Esophagus squamous epithelium (tissue), 4 donors: Measurements from ENCODE around the gene KIF4B.

Experiments
- CTCF ChIP-seq, 6 experiments: fragments of 450-650 bp in 4 of 6; fragments of 200-600 bp in 2 of 6; sonication (generic) in 2 of 6; IDR thresholded peaks; one replicate each; pipeline ENCODE4 v1.5.1; 2016 to 2019; ENCODE audit warnings: antibody characterized with exemption in 6 of 6, mild to moderate bottlenecking in 4 of 6, moderate library complexity in 4 of 6
- POLR2A ChIP-seq, 4 donors: fragments of 450-650 bp; IDR thresholded peaks; one replicate each; pipeline ENCODE4 v1.6.1; 2017; ENCODE audit warnings: antibody characterized with exemption in 4 of 4, mild to moderate bottlenecking in 4 of 4, moderate library complexity in 3 of 4

GRCh38 chr5:155004138-155004744 is 9.3 kb upstream of the KIF4B start:
- TF ChIP-seq CTCF (IDR thresholded peaks at IDR 0.05) (peak in 4 of 6 experiments; percentile 9 to 53 (median 25)), POLR2A (IDR thresholded peaks at IDR 0.05) (no peak)
